Panc1 (cell line): Measurements from ENCODE around the gene MC3R. TPM values are rescaled to one million over a fixed set of nuclear protein-coding genes. Genes with fewer than 3 reads are reported as not detected.

Experiments
- ATAC-seq: fragments of 200-7000 bp; cut with Tn5 transposase; 2 replicates; pipeline ENCODE4 v1.9.1; 2020; ENCODE audit warnings: mild to moderate bottlenecking, moderate library complexity
- BruUV-seq: library from RNA; stranded (reverse); fragments of 400-500 nt; replicated peaks from 2 replicates; lab custom pipeline; 2021; lab: Mats Ljungman, UMichigan
- CTCF ChIA-PET: fragments of 300-600 bp; sonication (Branson Sonifier 250); formaldehyde crosslinking; loops from one replicate; lab custom pipeline; 2022; ENCODE audit warnings: antibody characterized with exemption; lab: Charles Lee
- POLR2A ChIA-PET: fragments of 300-600 bp; sonication (Branson Sonifier 250); formaldehyde crosslinking; loops from one replicate; lab custom pipeline; 2022; ENCODE audit warnings: antibody characterized with exemption; lab: Charles Lee
- DNase-seq: peaks from one replicate; pipeline ENCODE4 v3.0.0-alpha.2; 2010; ENCODE audit warnings: low read depth, low spot score
- H3K27ac ChIP-seq: 2 replicates; pipeline ENCODE4 v1.5.1; 2011; ENCODE audit warnings: mild to moderate bottlenecking, low read length, inconsistent platforms
- H3K27me3 ChIP-seq: fragments of 200-500 bp; sonication (Bioruptor generic); 2 replicates; pipeline ENCODE4 v1.6.0; 2014; ENCODE audit warnings: low read length, inconsistent platforms; ENCODE audit not compliant: control insufficient read depth, insufficient read depth
- H3K36me3 ChIP-seq: fragments of 200-500 bp; sonication (Bioruptor generic); 2 replicates; pipeline ENCODE4 v1.5.1; 2014; ENCODE audit warnings: inconsistent platforms, mild to moderate bottlenecking, low read length, moderate library complexity; ENCODE audit not compliant: control insufficient read depth, insufficient read depth
- H3K4me1 ChIP-seq: 2 replicates; pipeline ENCODE4 v1.5.1; 2011; ENCODE audit warnings: inconsistent platforms, mild to moderate bottlenecking, low read length, moderate library complexity; ENCODE audit not compliant: control insufficient read depth, insufficient read depth
- H3K4me3 ChIP-seq, 2 experiments: 2 replicates each; pipeline ENCODE4 v1.5.1; 2011 to 2012; ENCODE audit warnings: low read depth in 2 of 2, low read length in 2 of 2, mild to moderate bottlenecking in 2 of 2, inconsistent platforms in 1 of 2, moderate library complexity in 1 of 2
- H3K9me3 ChIP-seq: fragments of 200-500 bp; sonication (Bioruptor generic); 2 replicates; pipeline ENCODE4 v1.5.1; 2014; ENCODE audit warnings: low read depth, mild to moderate bottlenecking, inconsistent platforms, low read length, moderate library complexity; ENCODE audit not compliant: control insufficient read depth, insufficient read depth
- POLR2AphosphoS5 ChIP-seq: IDR thresholded peaks from 2 replicates; pipeline ENCODE4 v1.6.1; 2012; ENCODE audit warnings: mild to moderate bottlenecking, low read depth, low read length, moderate library complexity
- SIN3A ChIP-seq: IDR thresholded peaks from 2 replicates; pipeline ENCODE4 v1.6.1; 2012; ENCODE audit warnings: low read depth, mild to moderate bottlenecking, low read length, moderate library complexity, borderline replicate concordance; ENCODE audit not compliant: insufficient read depth
- in situ Hi-C: cut with HindIII; loops from 2 replicates; pipeline ENCODE4 v1.10.0; 2016; ENCODE audit warnings: low sequenced_read_pairs, low pct_unique_long_range_greater_than_20kb
- intact Hi-C: fragments of 100-400 bp; cut with micrococcal nuclease; formaldehyde crosslinking; loops from one replicate; pipeline ENCODE4 v1.10.0; 2022; ENCODE audit not compliant: unreplicated experiment
- total RNA-seq: library from RNA; stranded (reverse); gene quantifications from one replicate; pipeline ENCODE4 v1.2.1, GENCODE V29; 2021; ENCODE audit not compliant: unreplicated experiment
- TF ChIP-seq, protein P1 (sequence below): fragments of 450-650 bp; IDR thresholded peaks from 2 replicates; pipeline ENCODE4 v1.5.1; 2017; ENCODE audit warnings: mild to moderate bottlenecking
- TF ChIP-seq, protein P2 (sequence below), 2 experiments: IDR thresholded peaks; 2 replicates each; pipeline ENCODE4 v1.6.1; 2011 to 2012; ENCODE audit warnings: low read depth in 2 of 2, control low read depth in 1 of 2, low read length in 1 of 2, mild to moderate bottlenecking in 1 of 2, moderate library complexity in 1 of 2; ENCODE audit not compliant: insufficient read depth in 1 of 2

Gene MC3R
- total RNA-seq, 1 experiment from 2014 or later, result not detected

DNA sequence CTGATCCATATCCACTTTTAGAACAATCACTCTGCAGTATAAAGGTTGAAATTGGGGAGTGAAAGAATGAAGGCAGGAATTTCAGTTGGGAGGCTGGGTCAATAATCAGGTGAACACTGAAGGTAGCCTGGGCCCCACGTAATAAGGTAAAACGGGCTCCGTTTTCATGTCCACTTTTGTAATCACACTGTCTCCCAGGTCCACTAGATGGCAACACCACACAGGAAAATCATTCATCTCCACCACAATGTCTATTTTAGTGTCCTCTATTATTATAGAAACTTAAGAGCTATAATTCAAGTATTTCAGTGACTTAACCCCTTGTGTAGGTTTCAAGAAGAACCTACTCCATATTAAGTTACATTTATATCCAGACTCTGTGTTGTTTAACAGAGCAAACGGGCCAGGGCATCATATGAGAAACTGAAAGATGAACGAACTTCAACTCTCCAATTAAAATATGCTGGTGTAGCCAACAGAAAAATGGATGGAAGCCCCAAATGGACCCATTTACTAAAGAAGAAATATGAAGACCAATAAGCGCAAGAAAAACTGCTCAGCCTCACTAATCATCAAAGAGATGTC lies 45.9 kb upstream of the MC3R start:
- Histone ChIP-seq H3K36me3 (no peaks in the 10 kb centered on the region), H3K4me1 (no peaks in the 10 kb centered on the region), H3K27me3 (no peaks in the 10 kb centered on the region), H3K4me3 (no peak overlapping the region), H3K27ac (no peak overlapping the region), H3K9me3 (peaks cover 5% of the 10 kb centered on the region; the same call in 1 of the 2 replicates)
- intact Hi-C loops, result loop anchor here (1.0 kb wide), 1 partner anchor 142 kb away; no protein-coding TSS in a partner anchor
- DNase-seq, result no peak
- CTCF ChIA-PET, result interaction anchor here (0.5 to 0.6 kb wide), 2 partner anchors 57 to 172 kb away, joined by 4 read pairs; no protein-coding TSS in a partner anchor
- POLR2A ChIA-PET, result no interaction called here
- ATAC-seq, result peak; percentile 84
- TF ChIP-seq, protein P1, sequence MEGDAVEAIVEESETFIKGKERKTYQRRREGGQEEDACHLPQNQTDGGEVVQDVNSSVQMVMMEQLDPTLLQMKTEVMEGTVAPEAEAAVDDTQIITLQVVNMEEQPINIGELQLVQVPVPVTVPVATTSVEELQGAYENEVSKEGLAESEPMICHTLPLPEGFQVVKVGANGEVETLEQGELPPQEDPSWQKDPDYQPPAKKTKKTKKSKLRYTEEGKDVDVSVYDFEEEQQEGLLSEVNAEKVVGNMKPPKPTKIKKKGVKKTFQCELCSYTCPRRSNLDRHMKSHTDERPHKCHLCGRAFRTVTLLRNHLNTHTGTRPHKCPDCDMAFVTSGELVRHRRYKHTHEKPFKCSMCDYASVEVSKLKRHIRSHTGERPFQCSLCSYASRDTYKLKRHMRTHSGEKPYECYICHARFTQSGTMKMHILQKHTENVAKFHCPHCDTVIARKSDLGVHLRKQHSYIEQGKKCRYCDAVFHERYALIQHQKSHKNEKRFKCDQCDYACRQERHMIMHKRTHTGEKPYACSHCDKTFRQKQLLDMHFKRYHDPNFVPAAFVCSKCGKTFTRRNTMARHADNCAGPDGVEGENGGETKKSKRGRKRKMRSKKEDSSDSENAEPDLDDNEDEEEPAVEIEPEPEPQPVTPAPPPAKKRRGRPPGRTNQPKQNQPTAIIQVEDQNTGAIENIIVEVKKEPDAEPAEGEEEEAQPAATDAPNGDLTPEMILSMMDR, result peak; percentile 74
- TF ChIP-seq SIN3A (no peak), POLR2AphosphoS5 (no peak)
- TF ChIP-seq, protein P2, sequence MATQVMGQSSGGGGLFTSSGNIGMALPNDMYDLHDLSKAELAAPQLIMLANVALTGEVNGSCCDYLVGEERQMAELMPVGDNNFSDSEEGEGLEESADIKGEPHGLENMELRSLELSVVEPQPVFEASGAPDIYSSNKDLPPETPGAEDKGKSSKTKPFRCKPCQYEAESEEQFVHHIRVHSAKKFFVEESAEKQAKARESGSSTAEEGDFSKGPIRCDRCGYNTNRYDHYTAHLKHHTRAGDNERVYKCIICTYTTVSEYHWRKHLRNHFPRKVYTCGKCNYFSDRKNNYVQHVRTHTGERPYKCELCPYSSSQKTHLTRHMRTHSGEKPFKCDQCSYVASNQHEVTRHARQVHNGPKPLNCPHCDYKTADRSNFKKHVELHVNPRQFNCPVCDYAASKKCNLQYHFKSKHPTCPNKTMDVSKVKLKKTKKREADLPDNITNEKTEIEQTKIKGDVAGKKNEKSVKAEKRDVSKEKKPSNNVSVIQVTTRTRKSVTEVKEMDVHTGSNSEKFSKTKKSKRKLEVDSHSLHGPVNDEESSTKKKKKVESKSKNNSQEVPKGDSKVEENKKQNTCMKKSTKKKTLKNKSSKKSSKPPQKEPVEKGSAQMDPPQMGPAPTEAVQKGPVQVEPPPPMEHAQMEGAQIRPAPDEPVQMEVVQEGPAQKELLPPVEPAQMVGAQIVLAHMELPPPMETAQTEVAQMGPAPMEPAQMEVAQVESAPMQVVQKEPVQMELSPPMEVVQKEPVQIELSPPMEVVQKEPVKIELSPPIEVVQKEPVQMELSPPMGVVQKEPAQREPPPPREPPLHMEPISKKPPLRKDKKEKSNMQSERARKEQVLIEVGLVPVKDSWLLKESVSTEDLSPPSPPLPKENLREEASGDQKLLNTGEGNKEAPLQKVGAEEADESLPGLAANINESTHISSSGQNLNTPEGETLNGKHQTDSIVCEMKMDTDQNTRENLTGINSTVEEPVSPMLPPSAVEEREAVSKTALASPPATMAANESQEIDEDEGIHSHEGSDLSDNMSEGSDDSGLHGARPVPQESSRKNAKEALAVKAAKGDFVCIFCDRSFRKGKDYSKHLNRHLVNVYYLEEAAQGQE (IDR thresholded peaks at IDR 0.05; ENCODE audit: insufficient read depth in 1 of 2, low read depth in 2 of 2, low read length in 1 of 2), result no peak
- no TSS peak for BruUV-seq
- in situ Hi-C loops, result no loop called here

DNA sequence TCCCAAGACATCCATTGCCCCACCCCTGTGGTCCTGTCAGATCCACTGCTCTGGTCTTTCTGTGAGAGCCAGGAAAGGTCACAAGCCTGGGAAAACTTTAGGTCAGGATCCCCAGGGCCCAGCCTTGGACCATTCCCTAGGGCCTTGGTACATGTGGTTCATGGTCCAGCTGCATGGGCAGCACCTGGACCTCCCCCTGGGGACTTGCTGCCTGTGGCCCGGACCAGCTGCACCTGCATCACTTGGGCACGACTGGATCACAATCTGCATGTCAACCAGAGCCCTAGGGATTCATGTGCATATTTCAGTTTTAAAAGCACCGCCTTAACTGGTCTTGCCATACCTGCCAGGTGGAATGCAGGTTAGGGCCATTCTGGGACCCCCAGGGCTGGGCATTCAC lies 44.3 kb upstream of the MC3R start:
- Histone ChIP-seq H3K9me3 (peaks cover 5% of the 10 kb centered on the region; the same call in 1 of the 2 replicates), H3K27me3 (no peaks in the 10 kb centered on the region), H3K27ac (no peak overlapping the region), H3K36me3 (no peaks in the 10 kb centered on the region), H3K4me1 (no peaks in the 10 kb centered on the region), H3K4me3 (no peak overlapping the region)
- ChIA-PET POLR2A (no interaction called here), CTCF (no interaction called here)
- TF ChIP-seq SIN3A (no peak), POLR2AphosphoS5 (no peak)
- TF ChIP-seq, protein P2 (IDR thresholded peaks at IDR 0.05; ENCODE audit: insufficient read depth in 1 of 2, low read depth in 2 of 2, low read length in 1 of 2), result no peak
- ATAC-seq (no peak), DNase-seq (no peak)
- BruUV-seq, result no TSS peak
- in situ Hi-C loops, result no loop called here
- intact Hi-C loops, result no loop called here
